Measurements from ENCODE around the gene KLHL15.

DNA sequence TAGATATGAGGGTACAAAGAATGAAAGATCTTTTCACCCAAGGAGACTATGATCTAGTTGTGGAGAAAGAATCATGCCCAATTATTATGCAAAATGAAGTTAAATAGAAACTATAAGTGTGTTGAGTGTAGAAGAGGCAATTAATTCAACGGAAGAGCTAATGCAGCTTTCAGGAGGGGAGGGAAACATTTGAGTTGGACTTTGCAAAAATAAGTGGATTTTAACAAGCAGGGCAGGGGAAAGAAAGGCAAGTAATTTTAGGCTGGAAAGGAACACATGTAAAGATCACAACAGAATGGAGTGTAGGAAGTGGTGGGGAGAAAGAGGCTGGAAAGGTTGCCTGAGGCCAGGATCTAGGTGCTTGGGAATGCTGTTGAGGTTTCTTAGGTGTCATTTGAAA is 44.1 kb downstream of the KLHL15 start:
- TF ChIP-seq, protein P1, sequence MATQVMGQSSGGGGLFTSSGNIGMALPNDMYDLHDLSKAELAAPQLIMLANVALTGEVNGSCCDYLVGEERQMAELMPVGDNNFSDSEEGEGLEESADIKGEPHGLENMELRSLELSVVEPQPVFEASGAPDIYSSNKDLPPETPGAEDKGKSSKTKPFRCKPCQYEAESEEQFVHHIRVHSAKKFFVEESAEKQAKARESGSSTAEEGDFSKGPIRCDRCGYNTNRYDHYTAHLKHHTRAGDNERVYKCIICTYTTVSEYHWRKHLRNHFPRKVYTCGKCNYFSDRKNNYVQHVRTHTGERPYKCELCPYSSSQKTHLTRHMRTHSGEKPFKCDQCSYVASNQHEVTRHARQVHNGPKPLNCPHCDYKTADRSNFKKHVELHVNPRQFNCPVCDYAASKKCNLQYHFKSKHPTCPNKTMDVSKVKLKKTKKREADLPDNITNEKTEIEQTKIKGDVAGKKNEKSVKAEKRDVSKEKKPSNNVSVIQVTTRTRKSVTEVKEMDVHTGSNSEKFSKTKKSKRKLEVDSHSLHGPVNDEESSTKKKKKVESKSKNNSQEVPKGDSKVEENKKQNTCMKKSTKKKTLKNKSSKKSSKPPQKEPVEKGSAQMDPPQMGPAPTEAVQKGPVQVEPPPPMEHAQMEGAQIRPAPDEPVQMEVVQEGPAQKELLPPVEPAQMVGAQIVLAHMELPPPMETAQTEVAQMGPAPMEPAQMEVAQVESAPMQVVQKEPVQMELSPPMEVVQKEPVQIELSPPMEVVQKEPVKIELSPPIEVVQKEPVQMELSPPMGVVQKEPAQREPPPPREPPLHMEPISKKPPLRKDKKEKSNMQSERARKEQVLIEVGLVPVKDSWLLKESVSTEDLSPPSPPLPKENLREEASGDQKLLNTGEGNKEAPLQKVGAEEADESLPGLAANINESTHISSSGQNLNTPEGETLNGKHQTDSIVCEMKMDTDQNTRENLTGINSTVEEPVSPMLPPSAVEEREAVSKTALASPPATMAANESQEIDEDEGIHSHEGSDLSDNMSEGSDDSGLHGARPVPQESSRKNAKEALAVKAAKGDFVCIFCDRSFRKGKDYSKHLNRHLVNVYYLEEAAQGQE (IDR thresholded peaks at IDR 0.05; ENCODE audit: insufficient read depth in 1 of 2, low read depth in 2 of 2, low read length in 2 of 2) = no peak
- TF ChIP-seq POLR2AphosphoS5 (IDR thresholded peaks at IDR 0.05; ENCODE audit: low read depth, low read length) (no peak), SIN3A (IDR thresholded peaks at IDR 0.05; ENCODE audit: borderline replicate concordance, insufficient read depth, low read length) (no peak), TAF1 (IDR thresholded peaks at IDR 0.05; ENCODE audit: borderline replicate concordance, insufficient read depth, low read length) (no peak)

Measured in PFSK-1 (cell line).